Calu3 (cell line): Measurements from ENCODE around the gene LHPP. TPM values are rescaled to one million over a fixed set of nuclear protein-coding genes. Genes with fewer than 3 reads are reported as not detected.

Source experiments
- BruUV-seq: library from RNA; stranded (reverse); fragments of 400-500 nt; replicated peaks from 2 replicates; lab custom pipeline; 2021; lab: Mats Ljungman, UMichigan
- CTCF ChIA-PET: fragments of 300-600 bp; sonication (Branson Sonifier 250); formaldehyde crosslinking; loops from one replicate; lab custom pipeline; 2022; ENCODE audit warnings: antibody characterized with exemption; lab: Charles Lee
- DNase-seq: peaks from one replicate; pipeline ENCODE4 v3.0.0; 2022
- H3K27ac Mint-ChIP-seq: one replicate; pipeline ENCODE4 v1.8.0; 2022; ENCODE audit warnings: mixed read lengths; ENCODE audit not compliant: unreplicated experiment
- H3K27me3 Mint-ChIP-seq: one replicate; pipeline ENCODE4 v1.8.0; 2022; ENCODE audit warnings: mixed read lengths; ENCODE audit not compliant: unreplicated experiment
- H3K36me3 Mint-ChIP-seq: one replicate; pipeline ENCODE4 v1.8.0; 2022; ENCODE audit warnings: mild to moderate bottlenecking, moderate library complexity, mixed read lengths; ENCODE audit not compliant: insufficient read depth, unreplicated experiment
- H3K4me1 Mint-ChIP-seq: one replicate; pipeline ENCODE4 v1.8.0; 2022; ENCODE audit warnings: mild to moderate bottlenecking, low read depth, mixed read lengths; ENCODE audit not compliant: unreplicated experiment
- H3K4me3 Mint-ChIP-seq: one replicate; pipeline ENCODE4 v1.8.0; 2022; ENCODE audit warnings: mild to moderate bottlenecking, low read depth, moderate library complexity, mixed read lengths; ENCODE audit not compliant: unreplicated experiment
- H3K9me3 Mint-ChIP-seq: one replicate; pipeline ENCODE4 v1.8.0; 2022; ENCODE audit warnings: low read depth, mixed read lengths; ENCODE audit not compliant: unreplicated experiment
- CTCF ChIP-seq: fragments of 200-600 bp; IDR thresholded peaks from one replicate; pipeline ENCODE4 v1.8.0; 2022; ENCODE audit warnings: antibody characterized with exemption; ENCODE audit not compliant: unreplicated experiment
- intact Hi-C: fragments of 100-400 bp; cut with micrococcal nuclease; formaldehyde crosslinking; loops from one replicate; pipeline ENCODE4 v1.10.0; 2022; ENCODE audit not compliant: unreplicated experiment
- total RNA-seq: library from RNA; stranded (reverse); gene quantifications from 2 replicates; pipeline ENCODE4 v1.2.3, GENCODE V29; 2022

Gene LHPP
- total RNA-seq, 1 experiment from 2014 or later = 12.0 TPM

- TF ChIP-seq CTCF = no peak
- H3K27ac Mint-ChIP-seq = no peak overlapping the region
- H3K36me3 Mint-ChIP-seq = no peaks in the 10 kb centered on the region
- intact Hi-C loops = no loop called here
- CTCF ChIA-PET = no interaction called here
- peaks cover 11% of the 10 kb centered on the region for H3K27me3 Mint-ChIP-seq
- H3K4me3 Mint-ChIP-seq = no peak overlapping the region
- H3K9me3 Mint-ChIP-seq = peaks cover 4% of the 10 kb centered on the region
- no peaks in the 10 kb centered on the region for H3K4me1 Mint-ChIP-seq
- DNase-seq = no peak
- no TSS peak for BruUV-seq
Measured at GRCh38 chr10:124563320-124564040, 101.9 kb downstream of the LHPP start.

- H3K27ac Mint-ChIP-seq = no peak overlapping the region
- TF ChIP-seq CTCF = no peak
- intact Hi-C loops = no loop called here
- H3K36me3 Mint-ChIP-seq = no peaks in the 10 kb centered on the region
- no peak overlapping the region for H3K4me3 Mint-ChIP-seq
- no peak for DNase-seq
- BruUV-seq = no TSS peak
- peaks cover 4% of the 10 kb centered on the region for H3K9me3 Mint-ChIP-seq
- H3K4me1 Mint-ChIP-seq = no peaks in the 10 kb centered on the region
- peaks cover 11% of the 10 kb centered on the region for H3K27me3 Mint-ChIP-seq
- CTCF ChIA-PET = no interaction called here
Measured at GRCh38 chr10:124564881-124565280, 103.3 kb downstream of the LHPP start.

GRCh38 chr10:124565565-124566221 is 104.1 kb downstream of the LHPP start:
- peak; percentile 38 for TF ChIP-seq CTCF
- intact Hi-C loops = no loop called here
- no peak overlapping the region for H3K4me3 Mint-ChIP-seq
- H3K4me1 Mint-ChIP-seq = no peaks in the 10 kb centered on the region
- no peaks in the 10 kb centered on the region for H3K36me3 Mint-ChIP-seq
- BruUV-seq = no TSS peak
- H3K9me3 Mint-ChIP-seq = peaks cover 4% of the 10 kb centered on the region
- CTCF ChIA-PET = interaction anchor here (0.5 kb wide), 1 partner anchor 364 kb away, joined by 4 read pairs; no protein-coding TSS in a partner anchor
- H3K27me3 Mint-ChIP-seq = peaks cover 19% of the 10 kb centered on the region
- peak; percentile 71 for DNase-seq
- H3K27ac Mint-ChIP-seq = no peak overlapping the region

- DNase-seq = no peak
- Mint-ChIP-seq H3K9me3 (peaks cover 4% of the 10 kb centered on the region), H3K4me1 (no peaks in the 10 kb centered on the region), H3K27me3 (peaks cover 21% of the 10 kb centered on the region), H3K36me3 (no peaks in the 10 kb centered on the region), H3K4me3 (no peak overlapping the region), H3K27ac (no peak overlapping the region)
- no TSS peak for BruUV-seq
- CTCF ChIA-PET = interaction anchor here (0.5 kb wide), 1 partner anchor 363 kb away, joined by 4 read pairs; no protein-coding TSS in a partner anchor
- intact Hi-C loops = no loop called here
- no peak for TF ChIP-seq CTCF
Measured at GRCh38 chr10:124566222-124566888, 104.7 kb downstream of the LHPP start.
